KG1 (cell line): ENCODE measurements around the gene UNC13B.
"Not testable (repeated sequence)": the region's sequence is repeated elsewhere in the genome, so short reads cannot be mapped to it uniquely, and the experiment has no call there.

Experiments
- DNase-seq: peaks from one replicate; lab custom pipeline; 2025; lab: John Stamatoyannopoulos, UW

UNC13B gene

DNA sequence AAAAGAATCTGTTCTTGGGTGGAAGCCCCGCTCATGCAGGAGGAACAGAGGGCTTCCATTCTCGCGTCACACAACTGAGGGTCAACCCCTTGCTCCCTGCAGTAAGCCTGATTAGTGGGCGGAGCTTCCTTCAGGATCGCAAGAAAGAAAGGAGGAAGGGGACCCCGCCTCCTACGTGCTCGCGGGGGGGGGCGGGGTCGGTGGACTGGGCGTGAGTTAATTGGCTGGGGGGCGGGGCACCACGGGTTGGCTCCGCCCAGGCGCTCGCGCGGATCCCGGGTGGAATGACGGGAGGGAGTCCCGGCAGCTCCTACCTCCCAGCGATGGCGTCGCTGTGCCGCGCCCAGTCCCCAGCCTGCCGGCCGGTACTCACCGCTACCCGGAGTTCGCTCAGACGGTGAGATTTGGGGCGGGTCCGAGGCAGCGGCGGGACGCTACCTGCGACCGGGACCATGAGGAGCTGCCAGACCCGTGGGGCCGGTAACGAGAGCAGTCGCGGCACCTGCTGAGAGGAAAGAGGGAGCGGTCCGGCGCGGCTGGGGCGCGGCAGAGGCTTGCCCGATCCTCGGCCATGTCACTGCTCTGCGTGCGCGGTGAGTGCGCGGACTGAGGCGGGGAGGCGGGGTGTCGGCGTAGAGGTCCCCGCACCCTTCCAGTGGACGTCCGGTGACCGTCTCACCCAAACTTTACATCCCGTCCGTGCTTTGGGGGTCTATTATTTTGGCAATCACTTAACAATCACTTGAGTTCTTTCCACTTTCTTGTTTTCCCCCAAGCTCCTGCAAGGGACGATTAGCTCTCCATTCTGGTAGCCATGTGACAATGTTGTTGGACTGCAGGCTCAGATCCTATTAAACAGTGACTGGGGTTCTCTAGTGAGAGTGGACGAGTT is at the start of gene UNC13B:
Gene UNC13B, plus strand, starts transcription at position 297 of the 892 bp plus-strand sequence. Its CDS starts 275 bp downstream, at position 572.
- no peak for DNase-seq

DNA sequence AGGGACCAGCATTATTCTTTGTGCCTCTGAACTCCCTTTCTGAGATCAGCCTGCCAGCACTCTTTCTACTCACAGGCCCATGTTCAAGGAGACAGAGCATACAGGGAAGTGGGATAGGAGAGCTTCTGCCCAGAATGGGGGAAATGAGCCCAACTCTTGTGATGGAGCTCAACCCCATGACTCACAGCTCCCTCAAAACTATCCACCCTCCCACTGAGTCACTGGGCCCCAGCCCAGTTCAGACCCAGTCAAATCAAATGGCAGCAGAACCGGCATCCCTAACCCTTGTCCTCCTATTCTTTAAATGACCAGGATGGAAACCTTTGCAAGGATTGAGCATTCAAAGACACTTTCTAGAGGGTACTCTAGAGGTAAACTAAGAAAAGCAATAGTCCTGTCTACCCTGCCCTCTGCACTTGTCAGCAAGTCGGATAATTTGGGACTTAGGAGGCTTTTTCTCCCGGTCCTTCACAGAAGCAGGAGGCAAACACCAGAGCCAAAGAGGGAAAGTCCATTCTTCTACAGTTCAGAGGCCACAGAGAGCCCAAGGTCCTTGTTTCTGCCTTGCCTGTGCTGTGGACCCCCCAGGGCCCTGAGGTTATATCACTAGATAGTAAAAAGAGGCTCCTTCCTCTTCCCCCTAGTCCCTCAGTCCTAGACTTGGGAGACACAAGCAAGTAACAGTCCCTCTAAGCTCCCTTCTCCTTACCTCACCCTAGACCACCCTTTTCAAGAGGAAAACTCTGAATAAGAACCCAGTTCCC is 49.4 kb upstream of the UNC13B start:
- no peak for DNase-seq

DNA sequence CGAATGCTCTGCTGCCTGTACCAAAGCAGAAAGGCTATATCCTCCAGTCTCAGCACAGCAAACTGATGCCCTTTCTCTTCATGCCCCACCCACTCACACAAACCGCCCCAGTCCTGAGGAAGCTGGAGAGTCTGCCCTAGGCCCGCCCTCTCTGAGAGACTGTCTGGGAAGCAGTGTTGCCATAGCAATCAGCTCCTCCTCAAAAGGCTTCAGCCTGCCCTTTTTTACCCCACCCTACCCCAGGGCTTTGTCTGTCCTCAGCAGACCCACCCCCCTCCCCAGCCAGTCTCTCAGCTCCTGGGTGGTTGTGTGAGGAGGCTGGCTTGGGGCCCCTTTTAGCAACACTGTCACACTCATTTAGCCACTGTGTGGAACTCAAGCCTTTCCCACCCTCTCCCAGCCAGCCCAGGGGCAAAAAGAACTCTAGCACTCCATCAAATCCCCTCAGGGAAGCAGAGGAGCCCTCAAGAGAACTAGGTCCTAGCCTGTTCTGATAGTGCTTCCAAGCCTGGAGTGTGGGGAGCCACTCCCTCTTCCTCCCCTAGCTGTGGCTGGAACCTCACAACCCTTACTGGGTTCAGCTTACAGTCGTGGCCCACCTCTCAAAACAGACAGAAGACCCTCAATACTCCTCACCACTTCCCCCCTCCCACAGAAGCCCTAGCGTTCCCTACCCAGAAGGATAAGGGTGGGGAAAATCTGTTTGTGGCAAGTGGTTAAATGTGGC is 47.5 kb upstream of the UNC13B start:
- peak; percentile 19 for DNase-seq

DNA sequence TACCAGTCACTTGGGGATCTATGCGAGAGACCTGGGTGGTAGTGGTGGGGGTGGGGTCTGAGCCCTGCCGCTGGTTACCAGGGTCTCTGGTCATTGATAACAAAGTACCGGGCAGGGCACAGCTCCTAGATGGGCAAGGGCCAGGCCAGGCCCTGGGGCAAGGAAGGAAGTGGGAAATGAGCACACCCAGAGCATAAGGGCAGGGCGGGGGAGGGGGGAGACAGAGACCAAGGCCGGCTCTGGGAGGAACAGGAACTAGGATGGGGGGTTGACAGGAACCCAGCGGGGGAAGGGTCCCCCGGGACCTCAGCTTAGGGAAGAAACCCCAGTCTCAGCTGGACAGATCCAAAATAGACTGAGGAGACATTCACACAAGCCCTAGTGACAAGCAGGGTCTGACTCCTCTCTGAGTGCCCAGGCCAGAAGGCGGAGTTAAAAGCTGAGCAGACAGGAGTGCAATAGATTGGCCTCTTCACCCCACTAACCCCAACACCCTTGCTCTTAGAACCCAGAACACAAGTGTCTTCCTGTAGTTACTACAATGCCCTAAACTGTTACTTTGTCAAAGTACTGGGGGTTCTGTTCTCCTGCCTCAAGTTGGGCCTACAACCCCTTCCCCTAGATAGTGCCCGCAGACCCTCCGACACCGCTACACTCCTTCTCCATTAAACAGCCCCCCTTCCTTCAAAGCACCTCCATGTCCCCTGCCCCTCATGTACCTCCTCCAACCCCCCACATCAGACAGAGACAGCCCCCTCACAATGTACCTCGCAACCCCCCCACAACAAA is 46.8 kb upstream of the UNC13B start:
- DNase-seq = peak; percentile 55

DNA sequence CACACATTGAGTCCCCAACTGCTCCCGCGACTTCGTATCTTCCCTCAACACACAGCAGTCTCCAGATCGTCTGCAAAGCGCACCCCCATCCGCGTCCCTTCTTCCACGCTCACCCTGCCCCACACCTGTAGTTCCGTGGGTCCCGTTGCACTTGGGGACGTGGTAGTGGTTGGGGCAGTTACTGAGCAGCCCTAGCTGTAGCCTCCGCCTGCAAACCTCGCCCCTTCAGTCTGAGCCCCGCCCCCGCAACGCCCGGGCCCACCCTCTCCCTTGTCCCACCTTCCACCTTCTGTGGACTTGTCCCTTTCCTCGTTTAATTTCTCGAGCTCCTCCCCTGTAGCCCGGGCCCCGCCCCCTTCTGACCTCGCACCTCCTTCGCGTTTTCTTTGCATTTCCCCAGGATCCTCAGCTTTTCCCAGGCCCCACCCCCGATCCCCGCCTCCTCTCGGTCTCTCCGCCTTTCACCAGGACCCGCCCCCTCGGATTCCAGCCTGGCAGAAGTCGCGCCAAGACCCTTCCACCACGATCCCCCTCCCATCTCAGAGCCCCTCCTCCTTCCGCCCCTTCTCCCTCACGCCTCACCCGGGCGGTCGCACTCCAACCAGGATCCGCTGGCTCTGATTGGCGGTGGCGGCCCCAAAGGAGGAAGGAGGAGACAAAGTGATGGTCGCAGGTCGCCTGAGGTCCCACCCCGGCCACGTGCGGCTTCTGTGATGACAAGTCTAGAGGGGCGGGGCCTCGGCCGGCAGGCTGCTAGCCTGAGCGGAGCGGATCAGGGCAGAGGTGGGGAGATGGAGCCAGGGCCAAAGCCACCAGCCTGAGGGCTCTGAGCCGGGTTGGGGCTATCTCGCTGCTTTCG is 45.9 kb upstream of the UNC13B start, which contains the start of gene ATOSB:
Gene ATOSB, minus strand, starts transcription at position 183 of the 859 bp plus-strand sequence. CDS start 7,588 bp downstream, outside the sequence.
- DNase-seq = peak; percentile 82

DNA sequence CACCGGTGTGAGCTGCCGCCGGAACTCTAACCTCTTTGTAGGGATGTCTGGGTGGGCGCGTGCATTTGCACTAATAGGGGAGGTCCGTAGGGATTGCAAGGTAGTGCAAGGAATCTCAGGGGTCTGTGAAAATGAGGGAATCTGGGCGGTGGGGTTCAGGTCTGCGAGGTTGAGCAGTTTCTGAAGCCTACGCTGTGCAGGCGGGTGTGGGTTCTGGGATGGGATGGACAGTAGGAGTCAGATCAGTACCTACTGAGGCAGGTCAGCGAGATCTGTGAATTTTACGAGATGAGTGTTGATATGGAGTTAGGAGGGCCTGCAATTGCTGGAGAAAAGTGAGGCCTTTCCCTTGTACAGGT is 45.3 kb upstream of the UNC13B start:
- DNase-seq = no peak

DNA sequence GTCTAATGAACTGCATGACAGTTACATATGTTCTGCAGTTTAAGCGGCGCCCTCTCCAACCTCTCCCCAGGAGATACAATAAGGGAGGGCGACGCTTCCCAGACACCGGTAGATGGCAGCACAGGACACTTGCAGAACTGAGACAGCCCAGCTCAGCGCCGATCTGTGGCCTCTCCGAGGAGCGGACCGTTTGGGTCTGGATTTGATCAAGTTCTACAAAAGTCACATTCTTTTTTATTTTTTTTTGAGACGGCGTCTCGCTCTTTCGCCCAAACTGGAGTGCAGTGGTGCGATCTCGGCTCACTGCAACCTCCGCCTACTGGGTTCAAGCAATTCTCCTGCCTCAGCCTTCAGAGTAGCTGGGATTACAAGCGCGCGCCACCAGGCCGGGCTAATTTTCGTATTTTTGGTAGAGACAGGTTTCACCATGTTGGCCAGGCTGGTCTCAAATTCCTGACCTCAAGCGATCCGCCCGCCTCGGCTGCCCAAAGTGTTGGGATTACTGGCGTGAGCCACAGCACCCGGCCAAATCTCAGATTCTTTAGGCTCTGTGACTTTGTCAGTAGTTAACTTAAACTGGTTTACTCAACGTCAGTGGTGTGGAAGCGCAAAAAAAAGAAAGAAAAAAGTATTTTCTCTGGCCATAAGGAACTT is 44.8 kb upstream of the UNC13B start:
- peak; percentile 86 for DNase-seq

DNA sequence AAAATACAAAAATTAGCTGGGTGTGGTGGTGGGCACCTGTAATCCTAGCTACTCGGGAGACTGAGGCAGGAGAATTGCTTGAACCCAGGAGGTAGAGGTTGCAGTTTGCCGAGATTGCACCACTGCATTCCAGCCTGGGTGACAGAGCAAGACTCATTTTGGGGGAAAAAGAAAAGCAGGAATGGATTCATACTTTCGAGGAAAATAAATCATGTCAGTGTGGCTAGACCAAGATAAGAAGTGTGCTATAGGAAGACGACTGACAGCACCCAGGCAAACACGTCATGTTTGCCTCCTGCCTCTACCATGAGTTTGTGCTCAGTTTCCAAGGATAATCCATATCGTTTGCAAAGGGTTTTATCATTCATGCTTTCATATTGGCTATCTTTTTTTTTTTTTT is 26.9 kb upstream of the UNC13B start:
- no peak for DNase-seq

DNA sequence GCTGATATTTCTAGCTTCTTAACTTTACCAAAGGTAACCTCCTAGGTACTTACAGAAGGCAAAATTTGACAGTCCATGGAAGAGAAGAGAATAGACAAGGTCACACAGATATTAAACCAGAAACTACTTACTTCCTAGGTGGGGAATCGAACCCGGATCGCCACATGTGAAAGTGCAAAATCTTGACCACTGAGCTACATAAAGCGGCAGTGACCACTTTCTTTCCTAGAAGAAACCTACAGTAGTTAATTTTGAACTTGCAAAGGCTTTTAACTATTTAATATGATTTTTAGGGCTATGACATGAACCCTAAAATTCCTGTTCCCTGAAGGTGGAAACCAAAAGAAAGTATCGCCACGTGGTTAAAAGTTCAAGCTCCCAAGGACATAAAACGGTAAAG is 25.8 kb upstream of the UNC13B start:
- DNase-seq = no peak

DNA sequence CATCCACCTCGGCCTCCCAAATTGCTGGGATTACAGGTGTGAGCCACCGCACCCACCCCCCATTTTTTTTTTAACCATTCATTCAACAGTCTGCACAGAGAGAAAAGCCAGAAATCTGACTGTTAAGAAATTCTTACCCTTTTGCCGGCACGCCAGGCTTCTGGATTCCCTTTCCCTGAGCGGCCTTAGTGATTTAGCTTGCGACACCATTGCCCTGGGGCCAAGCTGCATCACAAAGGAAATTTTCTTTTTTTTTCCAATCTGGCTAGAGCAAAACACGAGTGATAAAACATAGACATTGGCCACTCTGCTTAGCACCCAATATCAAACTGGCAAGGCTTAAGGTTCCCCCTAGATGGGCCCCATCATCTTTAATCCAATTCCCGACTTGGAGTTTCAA is 24.9 kb upstream of the UNC13B start:
- no peak for DNase-seq

DNA sequence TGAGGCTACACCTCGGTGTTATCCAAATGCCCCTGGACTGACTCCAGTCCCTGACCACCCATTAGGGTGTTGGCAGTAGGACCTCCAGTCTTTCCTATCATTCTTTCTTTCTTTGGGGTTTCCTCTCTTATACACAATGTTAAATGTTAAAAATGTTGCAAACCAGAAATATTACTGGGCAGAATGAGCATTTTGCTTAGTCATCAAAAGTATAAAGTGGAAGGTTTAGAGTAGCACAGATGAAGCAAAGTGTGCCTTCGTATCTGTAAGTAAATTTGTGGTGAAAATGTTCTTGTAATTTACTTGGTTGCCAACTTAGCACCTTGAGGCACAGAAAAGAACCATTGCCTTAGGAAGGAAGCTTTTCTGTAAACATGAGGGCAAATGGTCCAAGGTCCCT is 21.7 kb upstream of the UNC13B start:
- no peak for DNase-seq

DNA sequence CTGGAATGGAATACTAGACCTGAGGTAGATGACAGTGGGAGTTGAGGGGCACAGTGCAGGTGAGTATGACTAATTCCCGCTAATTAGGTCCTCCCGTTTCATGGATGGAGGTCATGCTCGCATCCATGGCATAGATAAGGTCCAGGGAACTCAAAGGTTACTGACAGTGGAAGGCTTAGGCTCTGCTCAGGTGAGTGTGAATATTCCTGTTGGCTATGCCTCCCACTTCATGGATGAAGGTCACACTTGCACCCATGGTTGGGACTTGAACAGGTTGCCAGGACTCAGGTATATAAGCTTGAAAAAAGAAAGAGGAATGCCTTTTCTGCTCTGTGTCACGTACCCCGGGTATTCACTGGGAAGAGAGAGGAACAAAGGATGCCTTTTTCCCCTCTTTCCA is 19.8 kb upstream of the UNC13B start:
- no peak for DNase-seq

DNA sequence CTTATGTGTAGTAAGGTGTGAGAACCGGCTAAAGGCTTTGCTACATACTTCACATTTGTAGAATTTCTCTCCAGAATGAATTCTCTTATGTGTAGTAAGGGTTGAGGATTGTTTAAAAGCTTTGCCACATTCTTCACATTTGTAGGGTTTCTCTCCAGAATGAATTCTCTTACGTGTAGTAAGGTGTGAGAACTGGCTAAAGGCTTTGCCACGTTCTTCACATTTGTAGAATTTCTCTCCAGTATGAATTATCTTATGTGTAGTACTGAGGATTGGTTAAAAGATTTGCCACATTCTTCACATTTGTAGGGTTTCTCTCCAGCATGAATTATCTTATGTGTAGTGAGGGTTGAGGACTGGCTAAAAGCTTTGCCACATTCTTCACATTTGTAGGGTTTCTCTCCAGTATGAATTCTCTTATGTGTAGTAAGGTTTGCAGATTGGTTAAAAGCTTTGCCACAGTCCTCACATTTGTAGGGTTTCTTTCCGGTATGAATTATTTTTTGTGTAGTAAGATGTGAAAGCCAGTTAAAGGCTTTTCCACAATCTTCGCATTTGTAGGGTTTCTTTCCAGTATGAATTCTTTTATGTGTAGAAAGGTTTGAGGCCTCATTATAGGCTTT is 13.8 kb upstream of the UNC13B start:
- not testable (repeated sequence) for DNase-seq

DNA sequence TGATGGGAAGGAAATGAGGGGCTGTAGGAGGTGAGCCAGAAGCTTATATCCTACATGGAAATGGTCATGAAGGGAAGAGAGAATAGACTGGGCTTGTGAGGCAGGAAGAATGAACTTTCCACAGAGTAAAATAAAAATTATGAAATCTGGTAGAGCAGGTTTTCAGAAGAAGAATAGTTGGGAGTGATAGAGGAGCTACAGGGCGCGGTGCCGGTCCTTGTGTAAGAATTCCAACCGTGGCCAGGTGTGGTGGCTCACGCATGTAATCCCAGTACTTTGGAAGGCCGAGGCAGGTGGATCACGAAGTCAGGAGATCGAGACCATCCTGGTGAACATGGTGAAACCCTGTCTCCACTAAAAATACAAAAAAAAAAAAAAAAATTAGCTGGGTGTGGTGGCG is 8.9 kb upstream of the UNC13B start:
- no peak for DNase-seq

DNA sequence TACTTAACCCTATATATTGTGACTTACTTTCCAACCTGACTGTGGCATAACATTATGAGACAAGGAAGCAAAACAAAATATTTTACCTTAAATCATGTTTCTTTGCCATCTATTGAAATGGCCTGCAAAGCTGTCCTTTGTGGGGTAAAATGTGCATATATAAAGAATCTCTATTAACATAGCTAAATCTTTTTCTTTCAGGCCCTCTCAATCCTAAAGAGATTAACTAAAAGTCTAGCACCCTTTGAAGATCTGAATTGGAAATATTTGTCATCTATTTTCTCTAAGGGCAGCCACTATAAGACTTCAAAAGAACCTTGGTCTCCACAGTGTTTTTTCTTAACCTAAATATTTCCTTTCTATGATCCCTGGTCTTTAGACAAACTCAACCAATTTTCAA is 5.0 kb upstream of the UNC13B start:
- DNase-seq = no peak

DNA sequence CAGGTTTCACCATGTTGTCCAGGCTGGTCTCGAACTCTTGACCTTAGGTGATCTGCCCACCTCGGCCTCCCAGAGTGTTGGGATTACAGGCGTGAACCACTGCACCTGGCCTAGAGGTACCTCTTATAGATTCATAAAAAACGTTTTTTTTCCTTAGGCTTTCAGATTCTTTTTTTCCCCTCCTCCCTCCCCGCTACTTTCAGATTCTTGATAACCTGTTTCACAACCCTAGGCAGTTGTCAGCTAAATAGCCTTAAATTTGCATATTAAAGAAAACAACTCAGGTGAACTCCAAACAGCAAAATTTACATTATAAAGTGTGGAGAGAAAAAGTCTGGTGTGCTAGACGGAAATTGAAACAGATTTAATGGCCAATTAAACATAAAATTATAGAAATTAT is 4.0 kb upstream of the UNC13B start:
- DNase-seq = not testable (repeated sequence)

DNA sequence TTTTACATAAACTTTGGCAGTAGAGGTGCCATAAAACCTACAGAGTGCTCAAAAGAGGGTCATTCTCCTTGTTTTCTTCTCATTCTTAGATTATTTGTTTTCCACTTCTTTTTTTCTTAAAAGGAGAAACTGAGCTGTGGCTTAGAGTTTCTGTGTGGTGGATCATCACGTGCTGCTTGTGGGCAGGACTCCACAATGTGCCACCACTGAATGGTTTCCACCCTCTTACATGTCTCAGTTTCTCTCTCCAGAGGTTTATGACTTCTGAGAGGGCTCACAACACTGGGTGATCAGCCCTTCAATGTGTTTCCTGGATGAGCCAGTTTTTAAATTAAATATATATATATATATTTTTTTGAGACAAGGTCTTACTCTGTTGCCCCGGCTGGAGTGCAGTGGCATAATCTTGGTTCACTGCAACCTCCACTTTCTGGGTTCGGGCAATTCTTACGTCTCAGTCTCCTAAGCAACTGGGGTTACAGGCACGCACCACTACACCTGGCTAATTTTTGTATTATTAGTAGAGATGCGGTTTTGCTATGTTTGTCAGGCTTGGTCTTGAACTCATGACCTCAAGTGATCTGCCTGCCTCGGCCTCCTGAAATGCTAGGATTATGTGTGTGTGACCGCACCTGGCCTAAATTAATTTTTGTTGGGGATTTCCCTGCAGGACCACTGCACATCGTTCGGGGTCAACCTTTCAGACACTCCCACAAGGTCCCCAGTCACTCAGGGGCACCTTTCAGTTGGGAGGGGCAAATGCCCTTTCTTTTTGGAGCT is 3.1 kb upstream of the UNC13B start:
- no peak for DNase-seq

DNA sequence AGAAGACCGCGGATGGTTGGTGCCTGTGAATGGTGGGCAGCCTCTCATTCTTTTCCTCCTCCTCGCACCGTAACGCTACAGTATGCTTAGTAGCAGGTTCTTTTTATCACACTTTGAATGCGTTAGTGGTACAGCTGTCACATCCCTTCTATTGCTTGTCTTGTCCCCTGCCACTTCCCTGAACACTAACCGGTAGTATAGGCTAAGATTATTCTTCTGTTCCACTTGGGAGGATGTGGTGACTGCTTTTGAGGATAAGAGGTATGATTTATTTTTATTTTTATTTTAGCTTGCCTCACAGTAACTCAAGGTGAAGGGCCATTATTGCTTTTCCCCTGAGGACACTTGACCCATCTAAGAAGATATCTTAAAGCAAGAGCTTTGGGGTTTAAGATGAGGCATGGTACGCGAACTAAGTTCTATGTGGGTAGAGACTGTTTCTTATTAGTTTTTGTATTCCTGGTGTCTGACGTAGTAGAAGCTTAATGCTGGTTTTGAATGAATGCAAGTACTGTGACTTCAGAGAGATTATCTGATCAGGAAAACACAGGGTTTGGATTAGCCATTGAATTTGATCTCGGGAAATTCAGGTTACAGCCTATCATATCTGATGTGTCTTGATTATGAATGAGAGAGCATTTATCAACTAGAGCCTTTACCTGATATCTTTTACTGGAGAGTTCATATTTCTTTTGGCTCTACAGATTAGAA is 951 bp downstream of the UNC13B start:
- DNase-seq = peak; percentile 4
